HG02678 (cell line): ENCODE results near the gene CDX2.

Source experiments
- ATAC-seq: cut with Tn5 transposase; IDR thresholded peaks from one replicate; pipeline ENCODE4 v1.9.1; 2021; ENCODE audit warnings: mild to moderate bottlenecking, moderate library complexity; ENCODE audit not compliant: unreplicated experiment

The CDX2 gene

DNA sequence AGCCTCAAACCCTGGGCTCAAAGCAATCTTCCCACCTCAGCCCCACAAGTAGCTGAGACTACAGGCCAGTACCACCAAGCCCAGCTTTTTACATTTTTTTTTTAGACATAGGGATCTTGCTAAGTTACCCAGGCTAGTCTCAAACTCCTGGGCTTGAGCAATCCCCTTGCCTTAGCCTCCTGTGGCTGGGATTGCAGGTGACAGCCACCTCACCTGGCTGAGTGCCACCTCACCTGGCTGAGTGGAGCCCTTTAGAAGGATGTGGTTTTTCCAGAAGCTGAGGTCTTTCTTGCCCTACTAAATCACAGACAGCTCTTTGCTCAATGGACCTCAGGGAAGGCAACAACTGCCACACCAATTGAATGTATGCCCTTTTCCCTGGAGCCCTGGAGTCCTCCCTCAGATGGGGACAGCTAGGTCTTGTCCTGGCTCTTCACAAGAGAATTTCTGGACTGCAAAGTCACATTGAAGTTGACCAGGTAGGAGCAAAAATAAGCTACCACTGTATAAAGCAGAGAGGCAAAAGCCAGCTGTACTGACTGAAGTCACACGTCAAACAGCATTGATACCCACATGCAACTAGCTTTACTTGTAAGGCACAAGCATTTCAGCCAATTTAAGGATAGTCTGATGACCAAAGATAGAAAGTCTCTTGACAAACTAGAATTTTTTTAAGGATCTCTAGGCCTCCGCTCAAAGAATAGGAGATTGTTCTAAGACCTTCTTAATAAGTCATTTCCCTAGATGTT is 35.4 kb downstream of the CDX2 start:
- ATAC-seq, result no peak

DNA sequence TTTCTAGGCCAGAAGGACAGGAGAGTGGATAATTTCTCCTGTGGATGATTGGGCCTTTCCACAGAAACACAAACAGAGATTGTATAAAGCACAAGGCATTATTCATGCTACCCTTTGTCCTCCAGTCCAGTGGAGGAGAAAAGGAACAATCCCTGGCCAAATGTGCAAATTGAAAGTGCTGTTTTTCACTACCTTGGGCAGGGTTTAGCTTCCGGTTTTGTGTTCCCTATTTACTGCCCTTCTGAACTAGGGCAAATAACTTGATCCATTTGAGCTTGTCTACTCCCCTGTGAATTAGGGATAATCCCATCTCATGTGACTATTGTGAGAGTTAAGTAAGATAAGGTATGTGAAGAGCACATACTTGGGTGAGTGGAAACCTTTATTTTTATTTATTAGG is 36.0 kb downstream of the CDX2 start:
- ATAC-seq, result no peak

DNA sequence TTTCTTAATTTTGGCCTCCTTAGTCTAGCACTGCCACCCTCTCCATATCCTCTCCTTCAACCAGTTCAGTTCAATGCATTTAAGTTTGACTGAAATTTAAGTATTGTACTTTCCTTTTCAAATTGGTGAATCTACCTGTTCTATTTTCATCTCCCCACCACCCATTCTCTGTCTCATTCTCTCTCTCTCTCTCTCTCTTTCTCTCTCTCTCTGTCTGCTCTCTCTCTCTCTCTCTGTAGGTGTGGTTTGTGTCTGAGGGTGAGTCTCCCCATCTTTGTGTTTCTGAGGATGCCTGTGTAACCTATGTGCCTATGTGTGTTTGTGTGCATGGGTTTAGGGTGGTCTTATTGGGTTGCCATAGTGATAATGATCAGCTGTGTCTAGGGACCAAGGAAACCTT is 39.2 kb downstream of the CDX2 start:
- no peak for ATAC-seq

DNA sequence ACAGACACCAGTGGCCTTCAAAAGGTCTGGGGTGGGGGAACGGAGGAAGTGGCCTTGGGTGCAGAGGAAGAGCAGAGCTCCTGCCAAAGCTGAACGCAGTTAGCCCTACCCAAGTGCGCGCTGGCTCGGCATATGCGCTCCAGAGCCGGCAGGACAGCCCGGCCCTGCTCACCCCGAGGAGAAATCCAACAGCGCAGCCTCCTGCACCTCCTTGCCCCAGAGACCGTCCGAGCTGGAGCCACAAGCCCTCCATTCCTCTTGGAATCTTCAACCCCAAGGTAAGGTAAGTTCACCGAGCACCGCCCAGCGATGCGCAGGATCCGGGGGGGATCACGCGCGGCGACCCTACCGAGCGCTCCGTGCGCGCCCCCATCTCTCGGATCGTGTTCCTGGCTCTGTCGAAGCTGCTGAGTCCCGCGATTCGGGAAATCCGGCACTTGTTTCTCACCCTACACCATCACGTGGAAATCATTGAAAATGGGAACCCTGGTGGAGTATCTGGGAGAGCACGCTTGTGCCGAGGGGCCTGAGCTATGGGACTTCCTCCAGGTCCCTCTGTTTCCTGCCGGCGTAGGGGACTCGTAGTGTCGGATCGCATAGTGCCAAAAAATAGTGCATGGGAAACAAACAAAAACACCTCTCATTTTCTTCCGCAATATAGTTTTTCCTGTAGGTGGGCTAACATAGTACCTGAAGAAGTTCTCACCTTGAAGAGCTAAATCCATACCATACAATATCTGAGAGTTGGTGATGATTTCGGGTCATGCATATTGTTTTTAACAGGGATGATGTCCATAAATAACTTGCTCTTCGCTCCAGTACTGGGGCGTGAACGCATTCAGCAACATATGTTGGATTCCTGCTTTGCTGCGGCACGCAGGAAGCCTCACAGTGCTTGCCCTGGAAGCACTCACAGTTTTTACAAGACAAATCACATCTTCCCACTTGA is 40.0 kb downstream of the CDX2 start:
- no peak for ATAC-seq

DNA sequence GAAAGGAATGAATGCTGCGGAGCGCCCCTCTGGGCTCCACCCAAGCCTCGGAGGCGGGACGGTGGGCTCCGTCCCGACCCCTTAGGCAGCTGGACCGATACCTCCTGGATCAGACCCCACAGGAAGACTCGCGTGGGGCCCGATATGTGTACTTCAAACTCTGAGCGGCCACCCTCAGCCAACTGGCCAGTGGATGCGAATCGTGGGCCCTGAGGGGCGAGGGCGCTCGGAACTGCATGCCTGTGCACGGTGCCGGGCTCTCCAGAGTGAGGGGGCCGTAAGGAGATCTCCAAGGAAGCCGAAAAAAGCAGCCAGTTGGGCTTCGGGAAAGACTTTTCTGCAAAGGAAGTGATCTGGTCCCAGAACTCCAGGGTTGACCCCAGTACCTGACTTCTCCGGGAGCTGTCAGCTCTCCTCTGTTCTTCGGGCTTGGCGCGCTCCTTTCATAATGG is 40.7 kb downstream of the CDX2 start:
- no peak for ATAC-seq

DNA sequence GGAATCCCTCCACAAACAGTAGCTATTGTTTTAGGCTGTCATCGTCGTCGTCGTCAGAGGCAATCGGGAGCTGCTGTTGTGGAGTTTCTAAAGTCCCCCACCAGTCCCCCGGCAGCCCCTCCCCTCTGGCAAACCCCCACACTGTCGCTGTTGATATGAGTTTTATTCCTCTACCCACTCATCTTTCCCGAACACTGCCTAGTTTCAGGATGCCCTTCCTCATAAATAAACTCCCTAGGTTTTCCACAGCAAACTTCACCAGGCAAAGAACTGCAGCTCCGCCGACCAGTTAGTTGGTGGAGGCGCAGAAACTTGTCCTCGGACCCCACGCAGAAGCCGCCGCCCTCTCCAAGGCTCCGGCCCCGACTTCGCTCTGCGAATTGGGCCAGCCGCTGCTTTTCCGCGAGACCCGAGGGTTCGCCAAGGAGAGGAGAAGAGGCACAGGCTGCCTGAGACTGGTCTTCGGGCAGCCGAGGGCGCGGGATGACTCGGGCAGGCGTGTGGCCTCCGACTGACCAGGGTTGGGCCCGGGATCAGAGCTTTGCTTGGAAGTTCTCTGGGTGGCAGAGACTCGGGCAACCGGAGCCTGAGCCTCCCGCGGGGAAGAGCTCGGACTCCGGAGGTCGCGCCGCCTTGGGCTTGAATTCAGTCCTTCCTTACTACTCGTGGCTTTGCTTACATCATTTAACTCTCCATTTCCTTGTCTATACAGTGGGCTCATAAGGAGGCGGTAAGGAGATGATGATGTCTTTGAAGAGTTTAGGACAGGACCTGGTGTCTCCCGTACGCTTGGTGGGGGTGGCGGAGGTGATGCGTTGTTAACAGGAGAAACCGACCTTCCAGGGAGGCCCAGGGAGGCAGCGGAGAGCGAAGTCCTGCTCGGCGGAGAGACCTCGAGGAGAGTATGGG is 41.4 kb downstream of the CDX2 start:
- ATAC-seq, result no peak

DNA sequence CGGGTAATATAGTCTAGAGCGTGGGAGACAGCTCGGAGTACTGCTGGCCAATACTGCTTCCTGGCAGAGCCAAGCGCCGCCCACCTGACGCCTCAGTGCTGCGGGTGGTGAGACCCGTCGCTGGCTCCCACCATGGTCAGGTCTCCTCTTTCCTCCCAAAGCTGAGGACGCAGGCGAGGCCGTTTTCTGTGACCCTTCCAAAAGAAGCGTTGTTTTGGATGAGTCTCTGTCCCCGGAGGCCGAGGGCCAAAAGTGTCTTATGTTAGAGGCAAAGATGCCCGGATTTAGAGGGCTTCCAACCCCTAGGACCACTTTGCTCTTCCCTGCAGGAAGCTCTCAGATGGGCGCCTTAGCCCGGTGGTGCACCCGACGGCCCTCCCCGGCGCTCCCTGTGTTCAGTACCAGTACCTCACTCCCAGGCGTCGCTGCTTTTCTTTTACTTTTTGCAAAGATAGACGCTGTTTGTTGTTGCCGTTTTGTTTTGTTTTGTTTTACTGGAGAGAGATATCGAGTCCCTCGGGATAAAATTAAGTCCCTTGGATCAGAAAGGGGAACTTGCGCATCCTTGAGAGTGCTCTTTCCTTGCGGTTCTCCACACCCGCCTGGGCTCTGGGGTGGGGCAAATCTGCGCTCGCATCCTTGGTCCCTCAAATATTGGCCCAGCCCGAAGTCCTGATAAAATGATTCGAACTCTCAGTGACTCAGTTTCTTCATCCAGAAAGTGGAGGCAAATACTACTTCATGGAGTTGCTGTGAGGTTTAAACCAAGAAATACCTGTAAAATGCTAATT is 42.3 kb downstream of the CDX2 start:
- no peak for ATAC-seq

DNA sequence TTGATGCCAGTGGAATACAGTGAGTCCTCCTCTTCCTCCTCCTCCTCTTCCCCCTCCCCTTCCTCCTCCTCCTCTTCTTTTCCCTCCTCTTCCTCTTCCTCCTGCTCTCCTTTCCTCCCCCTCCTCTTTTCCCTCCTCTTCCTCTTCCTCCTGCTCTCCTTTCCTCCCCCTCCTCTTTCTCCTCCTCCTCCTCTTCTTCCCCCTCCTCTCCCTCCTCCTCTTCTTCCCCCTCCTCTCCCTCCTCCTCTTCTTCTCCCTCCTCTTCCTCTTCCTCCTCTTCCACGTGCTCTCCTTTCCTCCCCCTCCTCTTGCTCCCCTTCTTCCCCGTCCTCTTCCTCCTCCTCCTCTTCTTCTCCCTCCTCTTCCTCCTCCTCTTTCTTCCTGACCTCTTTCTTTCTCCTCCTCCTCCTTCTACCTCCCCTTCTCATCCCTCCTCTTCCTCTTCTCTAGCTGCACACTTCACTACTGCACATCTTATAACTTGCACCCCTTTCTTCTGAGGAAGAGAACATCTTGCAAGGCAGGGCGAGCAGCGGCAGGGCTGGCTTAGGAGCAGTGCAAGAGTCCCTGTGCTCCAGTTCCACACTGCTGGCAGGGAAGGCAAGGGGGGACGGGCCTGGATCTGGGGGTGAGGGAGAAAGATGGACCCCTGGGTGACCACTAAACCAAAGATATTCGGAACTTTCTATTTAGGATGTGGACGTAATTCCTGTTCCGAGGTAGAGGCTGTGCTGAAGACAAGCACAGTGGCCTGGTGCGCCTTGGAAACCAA is 43.7 kb downstream of the CDX2 start:
- ATAC-seq, result no peak

DNA sequence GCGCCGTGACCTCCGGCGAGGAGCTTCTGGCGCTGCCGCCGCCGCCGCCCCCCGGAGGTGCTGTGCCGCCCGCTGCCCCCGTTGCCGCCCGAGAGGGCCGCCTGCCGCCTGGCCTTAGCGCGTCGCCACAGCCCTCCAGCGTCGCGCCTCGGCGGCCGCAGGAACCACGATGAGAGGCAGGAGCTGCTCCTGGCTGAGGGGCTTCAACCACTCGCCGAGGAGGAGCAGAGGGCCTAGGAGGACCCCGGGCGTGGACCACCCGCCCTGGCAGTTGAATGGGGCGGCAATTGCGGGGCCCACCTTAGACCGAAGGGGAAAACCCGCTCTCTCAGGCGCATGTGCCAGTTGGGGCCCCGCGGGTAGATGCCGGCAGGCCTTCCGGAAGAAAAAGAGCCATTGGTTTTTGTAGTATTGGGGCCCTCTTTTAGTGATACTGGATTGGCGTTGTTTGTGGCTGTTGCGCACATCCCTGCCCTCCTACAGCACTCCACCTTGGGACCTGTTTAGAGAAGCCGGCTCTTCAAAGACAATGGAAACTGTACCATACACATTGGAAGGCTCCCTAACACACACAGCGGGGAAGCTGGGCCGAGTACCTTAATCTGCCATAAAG is 44.5 kb downstream of the CDX2 start:
- no peak for ATAC-seq

DNA sequence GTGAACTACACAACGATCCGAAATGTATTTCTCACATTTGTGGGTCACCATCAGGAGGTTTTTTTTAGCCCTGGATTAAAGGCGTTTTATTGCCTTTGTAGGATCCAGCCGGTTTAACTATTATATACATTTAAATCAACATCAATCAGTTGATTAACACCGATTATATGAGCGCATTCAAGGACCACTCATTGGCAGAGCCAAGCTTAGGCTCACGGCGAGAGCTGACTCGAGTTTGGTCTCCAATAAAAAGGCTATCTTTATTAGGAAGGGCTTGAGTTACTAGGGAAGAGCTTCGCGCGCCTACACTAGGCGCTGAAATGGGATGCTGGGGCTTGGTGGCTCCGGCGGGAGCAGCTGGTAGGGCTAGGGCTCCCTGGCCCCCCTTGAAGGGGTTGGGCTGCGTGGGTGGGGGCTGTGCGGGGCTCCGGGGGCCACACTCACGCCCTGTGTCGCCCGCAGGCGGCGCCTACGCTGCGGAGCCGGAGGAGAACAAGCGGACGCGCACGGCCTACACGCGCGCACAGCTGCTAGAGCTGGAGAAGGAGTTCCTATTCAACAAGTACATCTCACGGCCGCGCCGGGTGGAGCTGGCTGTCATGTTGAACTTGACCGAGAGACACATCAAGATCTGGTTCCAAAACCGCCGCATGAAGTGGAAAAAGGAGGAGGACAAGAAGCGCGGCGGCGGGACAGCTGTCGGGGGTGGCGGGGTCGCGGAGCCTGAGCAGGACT is 45.2 kb downstream of the CDX2 start:
- ATAC-seq, result no peak

DNA sequence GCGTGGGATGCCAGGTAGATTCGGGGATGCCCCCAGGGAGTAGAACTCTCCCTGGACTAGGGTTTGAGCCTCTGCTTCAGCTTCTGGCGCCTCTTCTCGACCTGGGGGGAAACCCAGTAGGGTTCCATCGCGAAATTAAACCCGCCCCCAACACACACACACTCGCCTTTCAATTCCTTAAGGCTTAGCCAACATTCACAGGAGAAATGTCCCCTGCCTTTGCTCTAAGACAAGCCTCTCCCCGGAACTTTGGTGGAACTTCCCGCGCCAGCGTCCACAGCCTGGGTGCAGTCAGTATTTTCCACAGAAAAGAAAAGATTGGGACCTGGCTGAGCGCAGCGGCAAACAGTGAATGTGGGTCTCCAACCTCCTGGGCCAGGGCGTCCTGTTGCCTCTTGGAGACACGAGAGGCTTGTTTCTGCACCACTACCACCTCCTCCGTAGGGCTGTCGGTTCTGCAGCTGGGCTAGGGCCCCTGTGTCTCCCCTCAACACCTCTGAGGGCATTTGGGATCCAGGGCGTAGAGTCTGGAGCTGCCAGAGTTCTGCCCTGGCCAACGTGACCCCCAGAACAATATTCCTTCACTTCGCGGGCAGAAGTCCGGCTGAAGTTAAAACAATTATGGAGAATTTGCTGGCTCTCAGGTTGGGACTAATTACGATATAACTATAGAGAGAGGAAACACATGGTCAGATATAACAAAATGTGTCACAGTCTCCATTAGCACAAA is 46.1 kb downstream of the CDX2 start:
- ATAC-seq, result no peak

DNA sequence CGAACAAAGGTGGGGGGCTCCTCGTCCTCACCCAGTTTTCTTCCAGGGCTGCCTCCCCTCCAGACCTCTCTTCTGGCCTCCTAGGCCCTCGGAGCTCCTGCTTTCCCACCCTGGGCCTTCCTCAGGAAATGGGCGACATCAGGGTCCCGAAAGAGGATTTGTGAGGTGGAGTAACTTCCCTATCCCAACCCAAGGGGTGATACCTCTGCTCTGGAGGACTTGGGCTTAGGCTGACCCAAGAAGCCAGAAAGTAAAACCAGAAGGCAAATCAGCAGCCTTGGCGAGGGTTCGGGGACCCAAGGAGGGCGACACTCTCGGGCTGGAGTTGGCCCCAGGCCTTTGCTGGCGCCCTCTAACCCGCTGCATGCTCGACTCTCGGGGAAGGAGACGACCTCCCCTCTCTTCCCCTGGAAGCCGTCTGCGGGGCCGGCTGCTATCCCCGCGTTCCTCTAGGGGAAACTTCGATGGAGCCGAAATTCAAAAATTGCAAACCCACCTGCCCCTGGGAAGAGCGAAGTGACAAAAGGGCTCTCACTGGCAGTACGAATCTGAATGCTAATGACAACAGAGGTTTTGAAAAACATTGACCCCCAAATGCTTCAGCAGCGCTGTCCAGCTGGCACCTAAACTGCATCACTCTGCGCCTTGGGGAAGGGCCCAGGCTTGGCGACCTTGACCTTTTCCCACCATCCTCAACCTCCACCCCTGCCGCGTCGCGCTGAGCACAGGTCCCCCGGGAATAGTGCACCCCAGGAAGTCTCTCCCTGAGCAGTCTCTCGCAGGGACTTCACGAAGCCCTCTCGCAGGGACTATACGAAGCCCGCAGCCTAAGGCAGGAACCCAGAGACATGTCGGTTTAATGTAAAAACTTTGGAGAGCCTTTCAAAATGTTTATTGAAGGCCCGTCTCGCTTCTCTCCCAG is 46.9 kb downstream of the CDX2 start:
- ATAC-seq, result no peak

DNA sequence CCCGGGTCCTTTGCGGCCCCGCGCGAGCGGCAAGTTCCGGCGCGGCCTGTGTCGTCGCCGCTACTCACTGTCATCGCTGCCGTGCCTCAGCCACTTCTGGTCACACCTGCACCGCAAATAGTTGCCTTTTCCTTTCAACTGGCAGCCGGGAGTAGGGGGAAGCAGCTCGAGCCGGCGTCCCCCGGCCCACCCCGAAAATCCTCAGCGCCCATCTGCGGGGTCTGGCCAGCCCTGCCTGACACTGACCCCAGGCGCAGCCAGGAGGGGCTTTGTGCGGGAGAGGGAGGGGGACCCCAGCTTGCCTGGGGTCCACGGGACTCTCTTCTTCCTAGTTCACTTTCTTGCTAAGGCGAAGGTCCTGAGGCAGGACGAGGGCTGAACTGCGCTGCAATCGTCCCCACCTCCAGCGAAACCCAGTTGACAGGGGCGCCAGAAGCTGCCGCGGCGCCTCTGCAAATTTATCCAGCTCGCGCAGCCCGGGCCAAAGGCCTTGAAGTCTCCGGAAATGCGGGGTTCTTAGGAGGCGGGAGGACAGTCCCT is 47.6 kb downstream of the CDX2 start:
- ATAC-seq, result no peak

DNA sequence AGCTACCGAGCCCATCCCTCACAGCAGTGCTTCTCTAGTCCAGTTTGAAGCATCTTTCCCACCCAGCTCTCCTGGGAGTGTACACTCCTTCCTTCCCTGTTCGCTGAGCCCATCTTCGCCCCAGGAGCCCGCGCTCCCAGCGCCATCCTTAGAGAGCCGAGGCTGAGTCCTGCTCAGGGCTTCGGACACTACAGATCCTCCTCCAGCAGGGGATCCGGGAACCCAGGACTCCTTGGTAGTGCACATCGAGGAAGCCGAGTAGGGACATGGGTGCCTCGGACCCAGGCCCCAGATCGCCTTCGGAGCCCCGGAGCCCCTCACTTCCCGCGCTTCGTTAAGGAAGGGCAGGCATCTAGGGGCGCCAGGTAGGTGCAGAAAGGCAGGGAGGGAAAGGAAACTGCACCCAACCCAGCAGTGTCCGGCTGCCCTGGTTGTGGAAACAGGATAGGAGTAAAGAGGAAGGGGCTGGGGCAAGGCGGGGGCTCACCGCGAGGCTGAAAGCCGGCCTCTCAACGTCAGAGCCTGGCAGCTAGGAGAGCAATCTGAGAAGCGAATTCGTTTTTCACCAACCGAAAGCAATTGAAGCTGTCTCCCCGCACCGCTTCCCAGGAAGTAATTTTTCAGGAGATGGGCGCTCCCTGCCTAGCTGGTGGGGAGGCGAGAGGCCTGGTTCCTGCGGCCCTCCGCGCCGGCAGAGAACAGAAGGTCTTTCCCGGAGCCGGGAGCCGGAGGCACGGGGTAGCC is 48.3 kb downstream of the CDX2 start:
- ATAC-seq, result no peak

DNA sequence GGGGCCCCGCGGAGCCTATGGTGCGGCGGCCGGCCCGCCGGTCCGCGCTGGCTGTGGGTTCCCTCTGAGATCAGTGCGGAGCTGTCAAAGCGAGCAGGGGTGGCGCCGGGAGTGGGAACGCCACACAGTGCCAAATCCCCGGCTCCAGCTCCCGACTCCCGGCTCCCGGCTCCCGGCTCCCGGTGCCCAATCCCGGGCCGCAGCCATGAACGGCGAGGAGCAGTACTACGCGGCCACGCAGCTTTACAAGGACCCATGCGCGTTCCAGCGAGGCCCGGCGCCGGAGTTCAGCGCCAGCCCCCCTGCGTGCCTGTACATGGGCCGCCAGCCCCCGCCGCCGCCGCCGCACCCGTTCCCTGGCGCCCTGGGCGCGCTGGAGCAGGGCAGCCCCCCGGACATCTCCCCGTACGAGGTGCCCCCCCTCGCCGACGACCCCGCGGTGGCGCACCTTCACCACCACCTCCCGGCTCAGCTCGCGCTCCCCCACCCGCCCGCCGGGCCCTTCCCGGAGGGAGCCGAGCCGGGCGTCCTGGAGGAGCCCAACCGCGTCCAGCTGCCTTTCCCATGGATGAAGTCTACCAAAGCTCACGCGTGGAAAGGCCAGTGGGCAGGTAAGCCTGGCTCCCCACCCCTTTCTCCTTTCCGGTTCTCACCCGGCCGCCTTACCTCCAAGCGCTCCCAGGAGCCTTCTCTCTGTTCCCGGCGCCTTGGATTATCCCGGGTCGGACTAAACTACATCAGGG is 49.0 kb downstream of the CDX2 start, which contains the start of gene PDX1:
Gene PDX1, plus strand, starts transcription at position 67 of the 743 bp plus-strand sequence. Its CDS starts 139 bp downstream, at position 206.
- ATAC-seq, result peak; percentile 72
